GM21515 (cell line): ENCODE data around the gene FCN2.

Source experiments
- ATAC-seq: cut with Tn5 transposase; IDR thresholded peaks from one replicate; pipeline ENCODE4 v1.9.1; 2021; ENCODE audit not compliant: unreplicated experiment

The FCN2 gene

DNA sequence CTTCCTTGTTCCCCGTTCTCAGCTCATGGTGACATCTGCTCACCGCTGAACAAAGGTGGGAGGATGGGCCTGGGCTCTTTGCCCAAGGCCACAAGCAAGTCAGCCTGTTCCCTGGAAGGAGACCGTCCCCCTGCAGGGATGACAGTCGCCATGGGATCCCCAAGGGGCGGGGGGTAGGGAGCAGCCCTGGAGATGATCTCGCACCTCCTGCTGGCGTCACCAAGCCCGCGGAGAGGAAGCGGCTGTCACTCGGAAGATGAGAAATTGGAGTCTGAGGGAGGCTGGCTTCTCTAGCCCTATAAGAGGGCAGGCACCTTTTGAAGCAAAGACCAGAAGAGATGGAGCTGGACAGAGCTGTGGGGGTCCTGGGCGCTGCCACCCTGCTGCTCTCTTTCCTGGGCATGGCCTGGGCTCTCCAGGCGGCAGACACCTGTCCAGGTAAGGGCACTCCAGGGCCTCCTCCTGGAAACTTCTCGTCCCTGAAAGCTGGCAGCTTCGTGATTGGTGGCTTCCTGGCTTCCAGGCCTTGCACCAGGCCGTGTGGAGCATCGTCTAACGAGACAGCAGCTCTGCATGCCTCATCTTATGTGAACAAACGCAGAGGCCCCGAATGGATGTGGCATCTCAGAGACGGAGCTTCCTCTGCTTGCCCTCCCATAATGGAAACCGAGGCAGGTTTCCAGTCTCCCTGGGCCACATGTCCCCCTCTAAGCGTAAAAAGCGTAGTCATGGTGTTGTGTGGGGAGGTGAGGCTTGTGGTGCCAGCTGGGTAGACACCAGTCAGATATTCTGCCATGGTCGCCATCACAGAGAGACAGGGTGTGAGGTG lies at the start of gene FCN2:
TSS of gene FCN2 (plus strand) at position 327 of the 829 bp plus-strand sequence. CDS start at position 339, 12 bp downstream.
- no peak for ATAC-seq

DNA sequence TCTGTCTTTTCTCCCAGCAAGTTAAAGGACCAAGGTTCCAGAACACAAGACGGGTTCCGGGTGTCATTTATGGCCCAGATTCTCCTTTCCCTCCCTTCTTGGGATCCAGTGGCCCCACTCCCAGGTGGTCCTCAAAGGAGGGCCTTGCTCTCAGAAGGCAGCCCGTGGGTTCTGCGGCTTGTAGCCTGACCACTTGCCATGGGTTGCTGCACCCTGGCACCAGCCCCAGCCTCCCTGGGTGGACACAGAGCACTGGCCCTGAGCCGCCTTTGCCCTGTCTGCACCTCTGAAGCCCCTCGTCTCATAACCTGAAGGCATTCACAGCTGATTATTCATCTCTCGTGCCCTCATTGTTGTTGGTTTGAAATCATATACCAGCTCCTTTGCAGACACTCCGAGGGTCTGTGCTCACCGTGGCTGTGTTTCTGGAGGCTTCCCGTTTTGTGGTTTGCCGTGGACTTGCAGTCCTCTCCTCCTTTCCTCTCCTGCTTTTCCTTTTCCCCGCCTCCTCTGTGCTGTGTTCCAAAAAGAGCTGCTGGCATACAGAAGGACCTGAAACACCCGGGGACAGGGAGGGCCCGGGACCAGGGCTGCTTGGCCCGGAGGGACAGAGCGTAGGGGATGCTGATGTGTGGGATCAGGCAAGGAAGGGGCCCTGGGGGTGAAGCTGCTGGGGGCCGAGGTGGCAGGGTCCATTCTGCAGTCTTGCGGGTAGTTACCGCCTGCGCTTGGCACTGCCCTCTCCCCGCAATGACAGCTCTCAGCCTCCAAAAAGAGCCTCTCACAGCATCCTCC lies 49.5 kb upstream of the FCN2 start:
- no peak for ATAC-seq

GRCh38 chr9:134832471-134832870 lies 48.1 kb upstream of the FCN2 start:
- no peak for ATAC-seq

- no peak for ATAC-seq
Observed at GRCh38 chr9:134833294-134833880, 47.2 kb upstream of the FCN2 start.

DNA sequence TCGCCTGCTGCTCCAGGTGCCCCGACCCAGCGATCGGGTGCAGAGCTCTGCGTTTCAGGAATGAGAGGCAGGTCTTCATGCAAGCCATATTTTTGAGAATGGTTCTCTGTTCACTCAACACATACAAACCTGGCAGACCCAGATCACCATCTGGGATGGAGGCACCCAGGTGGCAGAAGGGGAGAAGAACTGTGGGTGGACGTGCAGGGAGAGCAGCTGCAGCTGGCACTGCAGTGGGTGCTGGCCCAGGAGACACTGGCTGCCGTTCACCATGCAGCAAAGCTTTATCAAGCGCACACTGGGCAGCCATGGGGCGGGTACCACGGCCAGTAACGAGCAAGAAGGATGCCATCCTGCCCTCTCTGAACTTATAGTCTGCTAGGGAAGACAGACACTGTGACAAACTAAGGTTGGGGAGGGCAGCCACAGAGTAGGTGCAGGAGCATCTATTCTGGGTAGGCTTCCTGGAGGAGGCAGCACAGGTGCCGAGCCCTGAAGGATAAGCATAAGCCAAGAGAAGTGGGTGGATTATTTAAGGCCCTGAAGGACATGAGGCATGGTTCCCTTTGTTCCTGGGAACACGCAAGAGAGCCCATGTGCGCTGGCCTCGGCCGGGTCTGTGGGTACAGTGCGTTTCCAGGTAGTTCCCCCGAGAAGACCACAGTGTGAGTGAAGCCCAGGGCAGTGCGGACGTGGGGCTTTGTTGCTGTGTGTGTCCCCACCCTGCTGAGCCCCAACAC lies 46.2 kb upstream of the FCN2 start:
- ATAC-seq = no peak

- no peak for ATAC-seq
Observed at GRCh38 chr9:134834957-134835419, 45.6 kb upstream of the FCN2 start.

DNA sequence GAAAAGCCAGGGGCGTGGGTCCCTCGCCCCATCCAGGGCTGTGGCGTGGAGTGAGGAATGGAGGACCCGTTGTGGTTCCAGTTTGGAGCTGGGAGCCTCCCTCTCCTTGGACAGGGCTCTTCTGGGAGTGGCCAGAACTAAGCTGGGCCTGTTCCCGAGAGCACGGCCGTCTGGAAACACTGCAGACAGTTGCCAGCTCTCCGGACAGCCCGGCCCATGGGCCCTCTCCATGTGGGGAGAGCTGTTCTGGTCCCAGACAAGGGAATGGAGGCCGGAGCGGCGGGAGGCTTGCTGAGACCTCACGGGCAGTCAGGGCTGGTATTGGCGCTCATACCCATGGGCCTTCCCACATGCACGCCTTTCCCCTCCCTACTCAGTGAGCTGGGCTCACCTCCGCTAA lies 45.2 kb upstream of the FCN2 start:
- ATAC-seq = no peak

DNA sequence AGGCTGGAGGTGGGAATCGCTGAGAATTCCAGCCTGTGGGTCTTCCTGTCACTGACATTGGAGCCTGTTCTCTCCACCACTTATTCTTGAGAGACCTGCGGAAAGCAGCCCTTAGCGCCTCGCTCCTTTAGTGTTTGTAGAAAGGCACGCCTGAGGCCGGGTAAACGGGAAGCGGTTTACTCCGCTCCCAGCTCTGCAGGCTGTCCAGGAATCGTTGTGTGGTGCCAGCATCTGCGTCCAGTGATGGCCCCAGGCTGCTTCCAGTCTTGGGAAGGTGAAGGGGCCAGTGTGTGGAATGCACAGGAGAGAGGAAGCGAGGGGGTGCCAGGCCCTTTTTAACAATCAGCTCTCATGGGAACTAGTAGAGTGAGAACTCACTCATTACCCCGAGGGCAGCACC lies 44.6 kb upstream of the FCN2 start:
- ATAC-seq = no peak

DNA sequence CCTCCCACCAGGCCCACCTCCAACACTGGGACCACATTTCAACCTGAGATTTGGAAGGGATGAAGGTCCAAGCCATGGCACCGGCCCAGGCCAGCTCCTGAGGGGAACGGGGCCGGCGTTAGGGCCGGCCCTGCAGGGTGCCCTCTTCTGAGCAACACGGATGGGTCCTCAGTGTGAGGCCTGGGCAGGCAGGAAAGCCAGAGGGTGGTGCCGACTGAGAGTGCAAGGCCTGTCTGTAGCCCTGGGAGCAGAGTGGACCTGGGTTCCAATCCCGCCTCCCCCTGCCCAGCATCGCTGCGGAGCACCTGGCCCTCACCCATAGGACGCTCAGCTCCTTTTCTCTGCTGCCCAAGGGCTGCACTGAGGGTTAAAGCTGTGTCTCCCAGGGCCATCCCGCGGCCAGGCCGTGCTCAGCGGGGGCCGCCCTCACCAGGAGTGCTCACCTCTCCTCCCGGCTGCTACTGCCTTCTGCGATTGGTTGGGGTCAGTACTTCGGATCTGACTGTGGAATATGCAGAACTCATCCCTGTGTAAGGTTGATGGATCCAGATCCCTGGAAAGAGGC lies 44.1 kb upstream of the FCN2 start:
- no peak for ATAC-seq

DNA sequence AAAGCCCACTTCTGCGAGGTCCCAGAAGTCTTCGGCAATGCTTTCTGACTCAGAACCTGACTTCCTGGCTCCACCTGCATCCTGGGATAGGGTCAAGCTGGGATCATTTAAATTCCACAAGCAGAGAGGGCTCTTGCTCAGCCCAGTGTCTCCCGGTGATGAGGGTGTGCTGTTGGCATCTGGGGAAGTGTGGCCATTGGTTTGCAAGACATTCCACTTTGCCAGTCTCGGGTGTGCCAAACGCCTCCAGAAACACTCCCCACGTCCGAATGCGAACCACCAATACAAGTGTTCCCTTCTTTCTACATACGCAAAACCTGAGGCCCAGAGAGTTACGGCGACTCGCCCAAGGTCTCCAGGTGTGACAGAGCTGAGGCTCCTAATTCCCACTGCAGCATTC lies 43.1 kb upstream of the FCN2 start:
- ATAC-seq = no peak

GRCh38 chr9:134838651-134839454 lies 41.8 kb upstream of the FCN2 start:
- ATAC-seq = no peak

GRCh38 chr9:134839455-134840125 lies 41.0 kb upstream of the FCN2 start:
- no peak for ATAC-seq

- no peak for ATAC-seq
Observed at GRCh38 chr9:134840511-134840910, 40.1 kb upstream of the FCN2 start.

- no peak for ATAC-seq
Observed at GRCh38 chr9:134841180-134841904, 39.3 kb upstream of the FCN2 start.

DNA sequence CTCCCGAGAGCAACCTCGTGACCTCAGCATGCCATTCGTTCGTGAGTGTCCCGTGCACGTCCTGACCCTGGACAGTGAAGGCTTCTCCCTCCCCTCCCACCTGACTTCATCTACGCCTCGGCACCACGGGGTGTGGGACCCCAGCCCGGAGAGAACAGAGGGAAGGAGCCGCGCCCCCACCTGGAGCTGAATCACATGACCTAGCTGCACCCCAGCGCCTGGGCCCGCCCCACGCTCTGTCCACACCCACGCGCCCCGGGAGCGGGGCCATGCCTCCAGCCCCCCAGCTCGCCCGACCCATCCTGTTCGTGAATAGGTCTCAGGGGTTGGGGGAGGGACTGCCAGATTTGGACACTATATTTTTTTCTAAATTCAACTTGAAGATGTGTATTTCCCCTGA lies 38.3 kb upstream of the FCN2 start:
- no peak for ATAC-seq

DNA sequence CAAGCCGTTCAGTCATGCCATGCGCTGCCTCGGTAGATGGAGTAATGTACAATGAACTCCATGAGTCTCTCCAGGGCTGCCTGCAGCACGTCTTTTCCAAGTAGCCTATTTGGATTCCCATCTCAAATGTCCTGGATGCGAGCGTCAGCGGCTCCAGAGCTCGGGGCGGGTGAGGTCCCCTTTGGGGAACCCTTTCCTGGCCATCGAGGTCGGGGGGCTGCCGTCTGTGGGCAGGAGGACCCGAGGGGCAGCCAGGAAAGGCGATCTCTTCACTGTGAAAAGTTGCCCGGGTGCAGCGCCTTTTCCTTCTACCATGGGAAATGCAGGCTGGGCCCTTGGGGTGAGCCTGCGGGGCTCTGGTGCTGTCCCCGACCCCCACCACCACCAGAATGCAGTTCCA lies 36.9 kb upstream of the FCN2 start:
- ATAC-seq = no peak

- no peak for ATAC-seq
Observed at GRCh38 chr9:134844821-134845220, 35.8 kb upstream of the FCN2 start.

GRCh38 chr9:134846187-134846586 lies 34.4 kb upstream of the FCN2 start:
- ATAC-seq = no peak

- ATAC-seq = no peak
Observed at GRCh38 chr9:134846699-134847098, 33.9 kb upstream of the FCN2 start.
